ENCODE data around the gene ZCCHC7. TPM values are rescaled to one million over a fixed set of nuclear protein-coding genes. Genes with fewer than 3 reads are reported as not detected.
"Not testable (repeated sequence)": the region's sequence is repeated elsewhere in the genome, so short reads cannot be mapped to it uniquely, and the experiment has no call there.

ZCCHC7 gene
- total RNA-seq (10 to 100 TPM; 15.1 to 28.0 TPM), polyA plus RNA-seq (10 to 100 TPM in 1 of 2 donors, 1 to 10 TPM in 1; 7.7 to 10.1 TPM)
- long read RNA-seq, donor 1, partial matches to known transcripts, result 0 of 3 reads
- long read RNA-seq, donor 1, other reads (novel, unspliced or antisense), result 0 of 3 reads
- long read RNA-seq, donor 2, result 0 reads
- long read RNA-seq, donor 3, partial matches to known transcripts, result 0 of 1 reads
- long read RNA-seq, donor 3, other reads (novel, unspliced or antisense), result 0 of 1 reads
- long read RNA-seq, donor 4, result 0 reads
- long read RNA-seq, donor 5, transcript ZCCHC7-202 (9 exons, 2,619 nt), result major isoform, 5 of 5 reads
- long read RNA-seq, donor 5, partial matches to known transcripts, result 0 of 5 reads
- long read RNA-seq, donor 5, other reads (novel, unspliced or antisense), result 0 of 5 reads

- DNase-seq, result peak; percentile 97 to 98 (median 97)
- Histone ChIP-seq H3K9me3 (ENCODE audit: control insufficient read depth in 4 of 4, insufficient read depth in 3 of 4, low read length in 3 of 4) (no peaks in the 10 kb centered on the region), H3K4me3 (peak within 1 kb of the TSS; percentile 73), H3K4me1 (ENCODE audit: control insufficient read depth in 5 of 5, insufficient read depth in 5 of 5, low read length in 5 of 5) (peaks cover 0 to 8% (median 5%) of the 10 kb centered on the region in 5 donors), H3K27ac (ENCODE audit: low read depth in 1 of 2, low read length in 1 of 2) (peak within 1 kb of the TSS; percentile 82 to 96), H3K9ac (ENCODE audit: insufficient read depth in 1 of 2, low read length in 2 of 2) (peak within 1 kb of the TSS; percentile 82 to 90), H3K36me3 (ENCODE audit: control insufficient read depth in 4 of 4, insufficient read depth in 4 of 4, low read length in 4 of 4) (no peaks in the 10 kb centered on the region), H3K27me3 (ENCODE audit: control insufficient read depth in 3 of 3, insufficient read depth in 3 of 3, low read length in 2 of 3) (no peaks in the 10 kb centered on the region)
- TF ChIP-seq, protein P1, sequence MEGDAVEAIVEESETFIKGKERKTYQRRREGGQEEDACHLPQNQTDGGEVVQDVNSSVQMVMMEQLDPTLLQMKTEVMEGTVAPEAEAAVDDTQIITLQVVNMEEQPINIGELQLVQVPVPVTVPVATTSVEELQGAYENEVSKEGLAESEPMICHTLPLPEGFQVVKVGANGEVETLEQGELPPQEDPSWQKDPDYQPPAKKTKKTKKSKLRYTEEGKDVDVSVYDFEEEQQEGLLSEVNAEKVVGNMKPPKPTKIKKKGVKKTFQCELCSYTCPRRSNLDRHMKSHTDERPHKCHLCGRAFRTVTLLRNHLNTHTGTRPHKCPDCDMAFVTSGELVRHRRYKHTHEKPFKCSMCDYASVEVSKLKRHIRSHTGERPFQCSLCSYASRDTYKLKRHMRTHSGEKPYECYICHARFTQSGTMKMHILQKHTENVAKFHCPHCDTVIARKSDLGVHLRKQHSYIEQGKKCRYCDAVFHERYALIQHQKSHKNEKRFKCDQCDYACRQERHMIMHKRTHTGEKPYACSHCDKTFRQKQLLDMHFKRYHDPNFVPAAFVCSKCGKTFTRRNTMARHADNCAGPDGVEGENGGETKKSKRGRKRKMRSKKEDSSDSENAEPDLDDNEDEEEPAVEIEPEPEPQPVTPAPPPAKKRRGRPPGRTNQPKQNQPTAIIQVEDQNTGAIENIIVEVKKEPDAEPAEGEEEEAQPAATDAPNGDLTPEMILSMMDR (IDR thresholded peaks at IDR 0.05; ENCODE audit: control extremely low read depth, extremely low read depth), result no peak
- 4% methylated on average over 62 to 82 of the region's 82 CpGs for WGBS, 2 donors
- ATAC-seq (ENCODE audit: insufficient read depth, low FRiP score), result peak; percentile 99
These were observed at the start of gene ZCCHC7 for GRCh38 chr9:37119907-37120842. Gene ZCCHC7 (plus strand): TSS chr9:37120574.

DNA sequence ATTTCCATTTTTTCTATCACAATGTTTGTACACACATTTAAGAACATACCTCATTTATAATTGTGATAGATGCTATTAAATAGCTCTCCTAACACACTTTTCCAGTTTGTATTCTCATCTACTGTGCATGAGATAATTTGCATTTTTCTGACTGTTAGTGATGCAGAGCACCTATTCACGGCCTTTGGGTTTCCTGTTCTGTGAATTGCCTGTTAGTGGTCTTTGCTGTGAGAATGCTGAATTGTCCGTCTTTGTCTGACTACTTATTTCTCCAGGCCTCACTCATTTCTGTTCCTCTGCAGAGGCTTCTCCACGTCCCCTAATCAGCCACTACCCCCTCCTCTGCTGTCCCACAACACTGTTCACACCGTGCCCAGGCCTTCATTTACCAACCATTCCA lies 45.6 kb upstream of the ZCCHC7 start:
- not testable (repeated sequence) for H3K9me3 ChIP-seq (ENCODE audit: control insufficient read depth in 4 of 4, insufficient read depth in 3 of 4, low read length in 3 of 4); H3K4me3 ChIP-seq; H3K27ac ChIP-seq (ENCODE audit: low read depth in 1 of 2, low read length in 1 of 2); H3K36me3 ChIP-seq (ENCODE audit: control insufficient read depth in 4 of 4, insufficient read depth in 4 of 4, low read length in 4 of 4); H3K4me1 ChIP-seq (ENCODE audit: control insufficient read depth in 5 of 5, insufficient read depth in 5 of 5, low read length in 5 of 5); H3K9ac ChIP-seq (ENCODE audit: insufficient read depth in 1 of 2, low read length in 2 of 2); ATAC-seq (ENCODE audit: insufficient read depth, low FRiP score); H3K27me3 ChIP-seq (ENCODE audit: control insufficient read depth in 3 of 3, insufficient read depth in 3 of 3, low read length in 2 of 3); DNase-seq
- 68 to 81% methylated on average over 4 of the region's 4 CpGs for WGBS, 2 donors

GRCh38 chr9:37079370-37080164 lies 40.8 kb upstream of the ZCCHC7 start:
- Histone ChIP-seq H3K27ac (ENCODE audit: low read depth in 1 of 2, low read length in 1 of 2) (peak overlapping the region; percentile 88), H3K4me1 (ENCODE audit: control insufficient read depth in 5 of 5, insufficient read depth in 5 of 5, low read length in 5 of 5) (peaks cover 0 to 5% (median 0%) of the 10 kb centered on the region in 5 donors), H3K4me3 (peak overlapping the region; percentile 80), H3K9ac (ENCODE audit: insufficient read depth in 1 of 2, low read length in 2 of 2) (peak overlapping the region in 1 of 2 donors; percentile 68), H3K27me3 (ENCODE audit: control insufficient read depth in 3 of 3, insufficient read depth in 3 of 3, low read length in 2 of 3) (peaks cover 0 to 3% (median 0%) of the 10 kb centered on the region in 3 donors), H3K9me3 (ENCODE audit: control insufficient read depth in 4 of 4, insufficient read depth in 3 of 4, low read length in 3 of 4) (no peaks in the 10 kb centered on the region), H3K36me3 (ENCODE audit: control insufficient read depth in 4 of 4, insufficient read depth in 4 of 4, low read length in 4 of 4) (no peaks in the 10 kb centered on the region)
- TF ChIP-seq, protein P1 (IDR thresholded peaks at IDR 0.05; ENCODE audit: control extremely low read depth, extremely low read depth), result no peak
- peak; percentile 93 to 95 (median 94) for DNase-seq
- ATAC-seq (ENCODE audit: insufficient read depth, low FRiP score), result peak; percentile 97
- WGBS, 2 donors, result 2% methylated on average over 63 of the region's 63 CpGs

GRCh38 chr9:37080165-37080628 lies 40.2 kb upstream of the ZCCHC7 start:
- peak in 1 of 3 donors; percentile 18 for DNase-seq
- not testable (repeated sequence) for H3K27me3 ChIP-seq (ENCODE audit: control insufficient read depth in 3 of 3, insufficient read depth in 3 of 3, low read length in 2 of 3); H3K4me1 ChIP-seq (ENCODE audit: control insufficient read depth in 5 of 5, insufficient read depth in 5 of 5, low read length in 5 of 5); H3K9me3 ChIP-seq (ENCODE audit: control insufficient read depth in 4 of 4, insufficient read depth in 3 of 4, low read length in 3 of 4); H3K36me3 ChIP-seq (ENCODE audit: control insufficient read depth in 4 of 4, insufficient read depth in 4 of 4, low read length in 4 of 4)
- Histone ChIP-seq H3K9ac (ENCODE audit: insufficient read depth in 1 of 2, low read length in 2 of 2) (peak overlapping the region in 1 of 2 donors; percentile 68), H3K27ac (ENCODE audit: low read depth in 1 of 2, low read length in 1 of 2) (peak overlapping the region; percentile 88), H3K4me3 (peak overlapping the region; percentile 80)
- WGBS, 2 donors, result 1 to 2% methylated on average over 32 of the region's 32 CpGs
- peak; percentile 39 for ATAC-seq (ENCODE audit: insufficient read depth, low FRiP score)

DNA sequence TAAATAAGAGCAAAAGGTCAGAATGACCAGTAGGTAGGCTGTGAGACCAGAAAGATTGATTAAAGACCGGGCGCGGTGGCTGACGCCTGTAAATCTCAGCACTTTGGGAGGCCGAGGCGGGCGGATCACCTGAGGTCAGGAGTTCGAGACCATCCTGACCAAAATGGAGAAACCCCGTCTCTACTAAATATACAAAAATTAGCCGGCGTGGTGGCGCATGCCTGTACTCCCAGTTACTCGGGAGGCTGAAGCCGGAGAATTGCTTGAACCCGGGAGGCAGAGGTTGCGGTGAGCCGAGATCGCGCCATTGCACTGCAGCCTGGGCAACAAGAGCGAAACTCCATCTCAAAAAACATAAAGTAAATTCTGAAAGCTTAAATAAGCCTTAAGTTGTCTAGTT lies 38.9 kb upstream of the ZCCHC7 start:
- H3K9ac ChIP-seq (ENCODE audit: insufficient read depth in 1 of 2, low read length in 2 of 2); H3K27me3 ChIP-seq (ENCODE audit: control insufficient read depth in 3 of 3, insufficient read depth in 3 of 3, low read length in 2 of 3); H3K4me1 ChIP-seq (ENCODE audit: control insufficient read depth in 5 of 5, insufficient read depth in 5 of 5, low read length in 5 of 5); H3K36me3 ChIP-seq (ENCODE audit: control insufficient read depth in 4 of 4, insufficient read depth in 4 of 4, low read length in 4 of 4); H3K4me3 ChIP-seq; H3K9me3 ChIP-seq (ENCODE audit: control insufficient read depth in 4 of 4, insufficient read depth in 3 of 4, low read length in 3 of 4); ATAC-seq (ENCODE audit: insufficient read depth, low FRiP score); DNase-seq; H3K27ac ChIP-seq (ENCODE audit: low read depth in 1 of 2, low read length in 1 of 2): not testable (repeated sequence)
- 98 to 99% methylated on average over 20 of the region's 20 CpGs for WGBS, 2 donors

All from lung (tissue), 16 donors.